Measurements from ENCODE around the gene MED26. TPM values are rescaled to one million over a fixed set of nuclear protein-coding genes. Genes with fewer than 3 reads are reported as not detected.

The MED26 gene
- total and polyA plus RNA-seq, 2 of the 13 experiments (the other 11 are each of a cell fraction or from before 2014, with no cell fraction given): 3.5 to 3.8 TPM

DNA sequence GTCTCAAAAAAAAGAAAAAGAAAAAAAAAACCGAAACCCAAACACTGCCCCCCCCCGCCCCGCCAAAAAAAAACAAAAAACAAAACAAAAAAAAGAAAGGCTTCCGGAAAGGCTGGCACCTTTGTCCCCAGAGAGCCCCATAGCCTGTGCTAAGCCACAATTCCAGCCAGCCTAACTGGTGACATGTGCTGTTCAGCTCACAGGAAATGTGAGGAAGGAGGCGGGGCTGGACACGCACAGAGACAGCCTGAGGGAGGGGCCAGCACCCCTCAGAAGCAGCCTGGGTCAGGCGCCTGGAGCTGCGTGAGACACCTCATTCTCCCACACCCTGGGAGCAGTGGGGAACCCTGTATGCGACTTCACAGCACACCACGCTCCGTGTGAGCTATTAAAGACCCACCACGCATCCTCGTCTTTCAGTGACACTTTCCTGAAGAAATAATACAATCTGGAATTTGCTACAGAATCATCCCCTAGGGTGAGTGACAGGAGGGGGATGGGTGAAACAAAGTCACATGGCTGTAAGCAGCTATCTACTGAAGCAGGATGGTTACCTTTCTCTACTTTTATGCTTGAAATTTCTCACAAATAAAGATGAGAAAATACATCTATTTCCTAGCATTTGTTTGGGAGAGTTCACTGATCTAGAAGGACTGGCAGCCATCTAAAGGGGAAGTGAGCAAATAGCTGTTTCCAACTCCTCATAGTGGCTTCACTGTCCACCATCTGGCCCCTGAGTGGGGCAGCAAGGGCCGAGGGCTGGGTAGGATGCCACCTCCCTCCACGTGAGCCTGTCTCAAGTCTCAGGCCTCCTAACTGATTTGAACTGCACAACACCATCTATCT lies 43.5 kb downstream of the MED26 start:
- POLR2A ChIA-PET: interaction anchor here (1.1 kb wide), 2 partner anchors 8 to 12 kb away, joined by 3 read pairs; partner anchors contain the start of gene SLC35E1
- Histone ChIP-seq H3K4me1 (ENCODE audit: insufficient read depth, low read length) (peaks cover 16% of the 10 kb centered on the region), H3K36me3 (replicated peaks in 1 of 2; ENCODE audit: control insufficient read depth in 1 of 2, insufficient read depth in 2 of 2, low read length in 2 of 2) (peaks cover 0 to 3% of the 10 kb centered on the region in 2 experiments; a peak in 2 of 5 replicates), H4K20me1 (ENCODE audit: insufficient read depth, low read length) (peaks cover 16% of the 10 kb centered on the region; the same call in 1 of the 2 replicates), H3K27ac (ENCODE audit: extremely low read length, insufficient read depth, low read length) (no peak overlapping the region), H3K4me2 (ENCODE audit: low read depth, low read length) (0 out of 2 replicates have a peak overlapping the region, but pooled peaks have one; percentile 2), H3K9ac (ENCODE audit: insufficient read depth, low read depth, low read length) (no peak overlapping the region), H3K27me3 (ENCODE audit: control insufficient read depth in 1 of 2, insufficient read depth in 2 of 2, low read length in 2 of 2) (no peaks in the 10 kb centered on the region), H2AFZ (ENCODE audit: low read length) (no peak overlapping the region), H3K9me3 (ENCODE audit: low read length) (no peaks in the 10 kb centered on the region), H3K79me2 (ENCODE audit: insufficient read depth, low read length) (peaks cover 86% of the 10 kb centered on the region), H3K4me3 (replicated peaks in 1 of 3; ENCODE audit: insufficient read depth in 1 of 3, low read depth in 2 of 3, low read length in 3 of 3) (no peak overlapping the region)
- ATAC-seq (peak; percentile 63), DNase-seq (ENCODE audit: low spot score) (peak; percentile 41), FAIRE-seq (no peak)
- WGBS (ENCODE audit: low lambda C conversion rate): 68% methylated on average over 12 of the region's 15 CpGs
- BruUV-seq (replicated peaks): no TSS peak
- in situ Hi-C loops (cut with HindIII; ENCODE audit: extremely low pct_ligation_motif_present, low pct_unique_long_range_greater_than_20kb) (no loop called here), intact Hi-C loops (cut with micrococcal nuclease; ENCODE audit: unreplicated experiment) (no loop called here)
- CTCF ChIA-PET (ENCODE audit: low intra/inter-chr PET ratio, low total read pairs): no interaction called here
- TF ChIP-seq RARA (CRISPR knock-in tag; IDR thresholded peaks at IDR 0.05) (0 out of 2 replicates have a peak, but pooled peaks have one; percentile 20), GABPA (IDR thresholded peaks at IDR 0.05; ENCODE audit: low read depth, low read length) (no peak), GABPA (CRISPR knock-in tag; IDR thresholded peaks at IDR 0.05; ENCODE audit: low read depth) (peak; percentile 48; the same call in 1 of the 2 replicates), KMT2A (CRISPR knock-in tag; IDR thresholded peaks at IDR 0.05) (no peak), ZBTB38 (CRISPR knock-in tag; IDR thresholded peaks at IDR 0.05) (peak; percentile 63), HOXA3 (CRISPR knock-in tag; IDR thresholded peaks at IDR 0.05) (0 out of 2 replicates have a peak, but pooled peaks have one; percentile 17), SAP130 (CRISPR knock-in tag; IDR thresholded peaks at IDR 0.05; ENCODE audit: low read depth) (peak; percentile 50; the same call in 1 of the 2 replicates), GFI1 (CRISPR knock-in tag; IDR thresholded peaks at IDR 0.05; ENCODE audit: borderline replicate concordance) (no peak), SP5 (CRISPR knock-in tag; IDR thresholded peaks at IDR 0.05; ENCODE audit: borderline replicate concordance, low read depth) (peak; percentile 63; the same call in 1 of the 2 replicates), ZNF768 (CRISPR knock-in tag; IDR thresholded peaks at IDR 0.05) (0 out of 2 replicates have a peak, but pooled peaks have one; percentile 18), MXI1 (IDR thresholded peaks at IDR 0.05; ENCODE audit: borderline replicate concordance, low read depth, low read length) (peak; percentile 19; the same call in 1 of the 3 replicates), STAT5B (CRISPR knock-in tag; IDR thresholded peaks at IDR 0.05) (no peak), JARID2 (CRISPR knock-in tag; IDR thresholded peaks at IDR 0.05; ENCODE audit: insufficient replicate concordance) (no peak)
- TF ChIP-seq, protein P1, sequence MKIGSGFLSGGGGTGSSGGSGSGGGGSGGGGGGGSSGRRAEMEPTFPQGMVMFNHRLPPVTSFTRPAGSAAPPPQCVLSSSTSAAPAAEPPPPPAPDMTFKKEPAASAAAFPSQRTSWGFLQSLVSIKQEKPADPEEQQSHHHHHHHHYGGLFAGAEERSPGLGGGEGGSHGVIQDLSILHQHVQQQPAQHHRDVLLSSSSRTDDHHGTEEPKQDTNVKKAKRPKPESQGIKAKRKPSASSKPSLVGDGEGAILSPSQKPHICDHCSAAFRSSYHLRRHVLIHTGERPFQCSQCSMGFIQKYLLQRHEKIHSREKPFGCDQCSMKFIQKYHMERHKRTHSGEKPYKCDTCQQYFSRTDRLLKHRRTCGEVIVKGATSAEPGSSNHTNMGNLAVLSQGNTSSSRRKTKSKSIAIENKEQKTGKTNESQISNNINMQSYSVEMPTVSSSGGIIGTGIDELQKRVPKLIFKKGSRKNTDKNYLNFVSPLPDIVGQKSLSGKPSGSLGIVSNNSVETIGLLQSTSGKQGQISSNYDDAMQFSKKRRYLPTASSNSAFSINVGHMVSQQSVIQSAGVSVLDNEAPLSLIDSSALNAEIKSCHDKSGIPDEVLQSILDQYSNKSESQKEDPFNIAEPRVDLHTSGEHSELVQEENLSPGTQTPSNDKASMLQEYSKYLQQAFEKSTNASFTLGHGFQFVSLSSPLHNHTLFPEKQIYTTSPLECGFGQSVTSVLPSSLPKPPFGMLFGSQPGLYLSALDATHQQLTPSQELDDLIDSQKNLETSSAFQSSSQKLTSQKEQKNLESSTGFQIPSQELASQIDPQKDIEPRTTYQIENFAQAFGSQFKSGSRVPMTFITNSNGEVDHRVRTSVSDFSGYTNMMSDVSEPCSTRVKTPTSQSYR (CRISPR knock-in tag; IDR thresholded peaks at IDR 0.05; ENCODE audit: borderline replicate concordance): peak; percentile 34; the same call in 1 of the 2 replicates
- TF ChIP-seq, protein P2, sequence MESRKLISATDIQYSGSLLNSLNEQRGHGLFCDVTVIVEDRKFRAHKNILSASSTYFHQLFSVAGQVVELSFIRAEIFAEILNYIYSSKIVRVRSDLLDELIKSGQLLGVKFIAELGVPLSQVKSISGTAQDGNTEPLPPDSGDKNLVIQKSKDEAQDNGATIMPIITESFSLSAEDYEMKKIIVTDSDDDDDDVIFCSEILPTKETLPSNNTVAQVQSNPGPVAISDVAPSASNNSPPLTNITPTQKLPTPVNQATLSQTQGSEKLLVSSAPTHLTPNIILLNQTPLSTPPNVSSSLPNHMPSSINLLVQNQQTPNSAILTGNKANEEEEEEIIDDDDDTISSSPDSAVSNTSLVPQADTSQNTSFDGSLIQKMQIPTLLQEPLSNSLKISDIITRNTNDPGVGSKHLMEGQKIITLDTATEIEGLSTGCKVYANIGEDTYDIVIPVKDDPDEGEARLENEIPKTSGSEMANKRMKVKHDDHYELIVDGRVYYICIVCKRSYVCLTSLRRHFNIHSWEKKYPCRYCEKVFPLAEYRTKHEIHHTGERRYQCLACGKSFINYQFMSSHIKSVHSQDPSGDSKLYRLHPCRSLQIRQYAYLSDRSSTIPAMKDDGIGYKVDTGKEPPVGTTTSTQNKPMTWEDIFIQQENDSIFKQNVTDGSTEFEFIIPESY (CRISPR knock-in tag; IDR thresholded peaks at IDR 0.05): peak; percentile 65; the same call in 1 of the 2 replicates
